ENCODE measurements around the gene RNASEL. TPM values are rescaled to one million over a fixed set of nuclear protein-coding genes. Genes with fewer than 3 reads are reported as not detected.

RNASEL gene
- total RNA-seq, 1 experiment from 2014 or later: 7.0 TPM

DNA sequence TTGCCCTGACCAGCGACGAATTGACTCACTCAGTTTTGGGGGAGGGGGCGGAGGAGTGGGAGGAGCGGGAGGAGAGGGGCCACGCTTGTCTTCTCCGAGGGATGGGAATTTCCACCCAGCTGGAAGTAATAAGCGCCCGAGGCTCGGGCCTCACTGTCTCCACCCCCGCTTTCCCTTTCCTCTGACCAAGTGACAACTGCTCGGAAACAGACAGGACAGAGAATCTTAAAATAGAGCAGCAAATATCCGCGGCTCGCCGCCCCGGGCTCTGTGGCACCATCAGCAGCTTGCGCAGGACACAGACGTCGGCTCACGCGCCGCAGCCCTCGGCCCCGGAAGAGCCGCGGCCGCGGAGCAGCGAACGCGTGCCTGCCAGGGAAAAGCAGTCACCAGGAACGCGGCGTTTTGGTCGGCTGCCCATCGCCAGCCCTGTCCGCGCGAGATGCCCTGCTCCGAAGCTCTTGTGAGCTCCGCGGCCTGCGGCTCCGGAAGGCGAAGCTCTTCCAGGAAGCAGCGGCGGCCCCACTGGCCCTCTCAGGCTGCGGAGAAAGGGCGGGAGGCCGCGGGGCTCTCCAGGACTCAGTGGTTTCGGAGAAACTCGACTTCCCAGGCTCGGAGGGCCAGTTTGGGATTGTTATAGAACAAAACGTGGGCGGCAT is 25.9 kb upstream of the RNASEL start:
- Mint-ChIP-seq H3K36me3 (ENCODE audit: insufficient read depth, unreplicated experiment) (peaks cover 30% of the 10 kb centered on the region), H3K27ac (ENCODE audit: unreplicated experiment) (no peak overlapping the region), H3K27me3 (ENCODE audit: unreplicated experiment) (peaks cover 40% of the 10 kb centered on the region), H3K9me3 (ENCODE audit: low read depth, unreplicated experiment) (no peaks in the 10 kb centered on the region), H3K4me1 (ENCODE audit: low read depth, unreplicated experiment) (peaks cover 34% of the 10 kb centered on the region), H3K4me3 (ENCODE audit: low read depth, unreplicated experiment) (peak overlapping the region; percentile 79)
- intact Hi-C loops (cut with micrococcal nuclease; ENCODE audit: unreplicated experiment): loop anchor here (5.0 kb wide), 2 partner anchors 72 to 167 kb away; no protein-coding TSS in a partner anchor
- CTCF ChIA-PET: interaction anchor here (0.8 to 2.3 kb wide), 5 partner anchors 10 to 171 kb away, joined by 3 to 10 read pairs (median 4); no protein-coding TSS in a partner anchor
- TF ChIP-seq, protein P1, sequence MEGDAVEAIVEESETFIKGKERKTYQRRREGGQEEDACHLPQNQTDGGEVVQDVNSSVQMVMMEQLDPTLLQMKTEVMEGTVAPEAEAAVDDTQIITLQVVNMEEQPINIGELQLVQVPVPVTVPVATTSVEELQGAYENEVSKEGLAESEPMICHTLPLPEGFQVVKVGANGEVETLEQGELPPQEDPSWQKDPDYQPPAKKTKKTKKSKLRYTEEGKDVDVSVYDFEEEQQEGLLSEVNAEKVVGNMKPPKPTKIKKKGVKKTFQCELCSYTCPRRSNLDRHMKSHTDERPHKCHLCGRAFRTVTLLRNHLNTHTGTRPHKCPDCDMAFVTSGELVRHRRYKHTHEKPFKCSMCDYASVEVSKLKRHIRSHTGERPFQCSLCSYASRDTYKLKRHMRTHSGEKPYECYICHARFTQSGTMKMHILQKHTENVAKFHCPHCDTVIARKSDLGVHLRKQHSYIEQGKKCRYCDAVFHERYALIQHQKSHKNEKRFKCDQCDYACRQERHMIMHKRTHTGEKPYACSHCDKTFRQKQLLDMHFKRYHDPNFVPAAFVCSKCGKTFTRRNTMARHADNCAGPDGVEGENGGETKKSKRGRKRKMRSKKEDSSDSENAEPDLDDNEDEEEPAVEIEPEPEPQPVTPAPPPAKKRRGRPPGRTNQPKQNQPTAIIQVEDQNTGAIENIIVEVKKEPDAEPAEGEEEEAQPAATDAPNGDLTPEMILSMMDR (IDR thresholded peaks at IDR 0.05; ENCODE audit: unreplicated experiment): no peak
- peak; percentile 46 for DNase-seq
- BruUV-seq (replicated peaks): no TSS peak

DNA sequence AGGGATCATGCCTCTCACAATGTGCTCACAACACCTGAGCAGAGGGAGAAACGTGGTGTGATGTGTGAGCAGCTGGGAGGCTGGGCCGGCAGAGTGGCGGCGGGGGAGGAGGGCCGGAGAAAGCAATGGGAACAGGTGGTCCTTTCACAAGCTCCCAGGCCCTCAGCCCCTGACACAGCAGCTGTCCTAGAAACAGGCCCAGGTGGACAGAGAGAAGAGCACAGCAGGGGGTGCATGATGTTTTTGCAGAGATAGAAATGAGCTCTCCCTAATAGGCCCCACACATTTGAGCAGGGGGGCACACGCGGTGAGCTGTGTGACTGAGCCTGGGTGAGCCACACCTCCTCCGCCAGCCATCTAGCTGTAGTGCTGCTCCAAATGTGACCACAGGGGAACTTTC is 22.7 kb upstream of the RNASEL start:
- TF ChIP-seq, protein P1 (IDR thresholded peaks at IDR 0.05; ENCODE audit: unreplicated experiment): no peak
- CTCF ChIA-PET: no interaction called here
- DNase-seq: no peak

DNA sequence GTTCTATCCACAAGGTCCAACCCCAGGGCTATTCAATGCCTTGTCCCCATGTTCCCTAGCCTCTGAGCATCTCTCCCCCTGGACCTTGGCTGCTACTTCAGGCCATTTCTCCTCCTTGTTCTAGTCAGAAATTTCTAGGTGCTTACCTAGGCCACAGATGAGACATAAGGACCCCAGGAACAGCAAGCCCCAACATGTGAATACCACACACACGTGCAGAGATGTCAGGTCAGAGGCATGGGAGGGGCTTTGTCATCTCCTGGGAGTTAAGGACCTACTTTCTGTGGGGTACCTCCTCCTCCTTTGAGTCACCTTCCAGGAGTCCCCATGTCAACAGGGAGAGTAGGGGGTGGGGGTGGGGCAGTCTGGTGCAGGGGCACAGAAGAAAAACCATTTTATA is 22.3 kb upstream of the RNASEL start:
- Mint-ChIP-seq H3K4me1 (ENCODE audit: low read depth, unreplicated experiment) (peaks cover 18% of the 10 kb centered on the region), H3K27me3 (ENCODE audit: unreplicated experiment) (peaks cover 75% of the 10 kb centered on the region), H3K36me3 (ENCODE audit: insufficient read depth, unreplicated experiment) (peaks cover 15% of the 10 kb centered on the region), H3K9me3 (ENCODE audit: low read depth, unreplicated experiment) (no peaks in the 10 kb centered on the region), H3K27ac (ENCODE audit: unreplicated experiment) (no peak overlapping the region), H3K4me3 (ENCODE audit: low read depth, unreplicated experiment) (no peak overlapping the region)
- no peak for DNase-seq
- intact Hi-C loops (cut with micrococcal nuclease; ENCODE audit: unreplicated experiment): no loop called here
- BruUV-seq (replicated peaks): no TSS peak
- CTCF ChIA-PET: no interaction called here
- TF ChIP-seq, protein P1 (IDR thresholded peaks at IDR 0.05; ENCODE audit: unreplicated experiment): no peak

More for the DNA sequence above, 22.7 kb upstream of the RNASEL start:
- no peaks in the 10 kb centered on the region for H3K9me3 Mint-ChIP-seq (ENCODE audit: low read depth, unreplicated experiment)
- H3K27ac Mint-ChIP-seq (ENCODE audit: unreplicated experiment): no peak overlapping the region
- peaks cover 20% of the 10 kb centered on the region for H3K36me3 Mint-ChIP-seq (ENCODE audit: insufficient read depth, unreplicated experiment)
- peaks cover 72% of the 10 kb centered on the region for H3K27me3 Mint-ChIP-seq (ENCODE audit: unreplicated experiment)
- H3K4me3 Mint-ChIP-seq (ENCODE audit: low read depth, unreplicated experiment): no peak overlapping the region
- no TSS peak for BruUV-seq (replicated peaks)
- intact Hi-C loops (cut with micrococcal nuclease; ENCODE audit: unreplicated experiment): no loop called here
- peaks cover 23% of the 10 kb centered on the region for H3K4me1 Mint-ChIP-seq (ENCODE audit: low read depth, unreplicated experiment)

DNA sequence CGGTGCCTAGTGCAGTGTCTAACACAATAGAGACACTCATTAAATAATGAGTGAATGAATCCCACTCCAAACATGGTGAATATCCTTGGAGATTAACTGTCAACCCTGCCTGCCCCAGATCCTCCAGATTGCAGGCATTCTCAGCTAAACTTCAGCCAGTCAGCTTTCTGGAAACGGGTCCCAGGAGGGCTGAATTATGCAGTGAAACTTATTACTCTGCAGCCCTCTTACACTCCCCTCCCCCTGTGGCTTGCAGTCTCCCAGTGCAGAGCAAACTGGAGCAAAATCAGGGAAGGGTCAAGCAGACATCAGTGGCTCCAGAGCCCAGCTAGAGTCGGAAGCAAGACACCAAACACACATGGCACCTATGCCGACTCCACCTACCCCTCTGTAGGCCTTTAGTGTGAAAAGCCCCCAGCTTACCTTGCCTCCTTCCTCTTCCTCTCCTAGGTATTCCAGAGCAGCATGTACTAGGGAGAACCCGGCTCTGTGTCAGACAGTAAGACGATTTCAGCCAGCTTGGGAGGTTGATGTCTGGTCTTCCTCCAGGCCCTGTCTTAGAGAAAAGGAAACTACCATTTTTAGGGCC is 21.6 kb upstream of the RNASEL start:
- no peak for DNase-seq
- H3K9me3 Mint-ChIP-seq (ENCODE audit: low read depth, unreplicated experiment): no peaks in the 10 kb centered on the region
- peaks cover 9% of the 10 kb centered on the region for H3K36me3 Mint-ChIP-seq (ENCODE audit: insufficient read depth, unreplicated experiment)
- peaks cover 12% of the 10 kb centered on the region for H3K4me1 Mint-ChIP-seq (ENCODE audit: low read depth, unreplicated experiment)
- peaks cover 75% of the 10 kb centered on the region for H3K27me3 Mint-ChIP-seq (ENCODE audit: unreplicated experiment)
- H3K27ac Mint-ChIP-seq (ENCODE audit: unreplicated experiment): no peak overlapping the region
- BruUV-seq (replicated peaks): no TSS peak
- H3K4me3 Mint-ChIP-seq (ENCODE audit: low read depth, unreplicated experiment): no peak overlapping the region
- CTCF ChIA-PET: no interaction called here
- intact Hi-C loops (cut with micrococcal nuclease; ENCODE audit: unreplicated experiment): no loop called here
- TF ChIP-seq, protein P1 (IDR thresholded peaks at IDR 0.05; ENCODE audit: unreplicated experiment): no peak
